GM18868 (cell line): ENCODE measurements around the gene MVB12B.

Experiments
- ATAC-seq: cut with Tn5 transposase; IDR thresholded peaks from one replicate; pipeline ENCODE4 v1.9.1; 2021; ENCODE audit warnings: mild to moderate bottlenecking, moderate library complexity; ENCODE audit not compliant: unreplicated experiment

MVB12B gene

GRCh38 chr9:126401581-126401980 lies 75.0 kb downstream of the MVB12B start:
- no peak for ATAC-seq

GRCh38 chr9:126403397-126403796 lies 76.8 kb downstream of the MVB12B start:
- no peak for ATAC-seq

- no peak for ATAC-seq
Measured at GRCh38 chr9:126404459-126404858, 77.8 kb downstream of the MVB12B start.

GRCh38 chr9:126406075-126406667 lies 79.5 kb downstream of the MVB12B start:
- no peak for ATAC-seq

- no peak for ATAC-seq
Measured at GRCh38 chr9:126407114-126407870, 80.7 kb downstream of the MVB12B start.

- ATAC-seq: no peak
Measured at GRCh38 chr9:126408004-126408403, 81.4 kb downstream of the MVB12B start.

- ATAC-seq: no peak
Measured at GRCh38 chr9:126410229-126410628, 83.6 kb downstream of the MVB12B start.

- ATAC-seq: peak; percentile 47
Measured at GRCh38 chr9:126411225-126411947, 84.8 kb downstream of the MVB12B start.

GRCh38 chr9:126411948-126412284 lies 85.3 kb downstream of the MVB12B start:
- ATAC-seq: no peak

- ATAC-seq: no peak
Measured at GRCh38 chr9:126412905-126413304, 86.3 kb downstream of the MVB12B start.

- no peak for ATAC-seq
Measured at GRCh38 chr9:126413391-126414068, 86.9 kb downstream of the MVB12B start.

GRCh38 chr9:126415741-126416370 lies 89.2 kb downstream of the MVB12B start:
- ATAC-seq: no peak

GRCh38 chr9:126417043-126417442 lies 90.4 kb downstream of the MVB12B start:
- ATAC-seq: no peak

- no peak for ATAC-seq
Measured at GRCh38 chr9:126417684-126418083, 91.1 kb downstream of the MVB12B start.

- ATAC-seq: no peak
Measured at GRCh38 chr9:126418608-126419007, 92.0 kb downstream of the MVB12B start.

- ATAC-seq: no peak
Measured at GRCh38 chr9:126419475-126419874, 92.8 kb downstream of the MVB12B start.

- ATAC-seq: no peak
Measured at GRCh38 chr9:126420135-126420534, 93.5 kb downstream of the MVB12B start.

GRCh38 chr9:126420643-126421564 lies 94.3 kb downstream of the MVB12B start:
- no peak for ATAC-seq

- no peak for ATAC-seq
Measured at GRCh38 chr9:126421567-126422428, 95.2 kb downstream of the MVB12B start.
